Caco-2 (cell line): ENCODE results near the gene MAPK11. TPM values are rescaled to one million over a fixed set of nuclear protein-coding genes. Genes with fewer than 3 reads are reported as not detected.

Source experiments
- BruUV-seq: library from RNA; stranded (reverse); fragments of 400-500 nt; replicated peaks from 2 replicates; lab custom pipeline; 2021; lab: Mats Ljungman, UMichigan
- CTCF ChIA-PET: fragments of 300-600 bp; sonication (Branson Sonifier 250); formaldehyde crosslinking; loops from one replicate; lab custom pipeline; 2022; ENCODE audit warnings: antibody characterized with exemption; lab: Charles Lee
- POLR2A ChIA-PET: fragments of 300-600 bp; sonication (Branson Sonifier 250); formaldehyde crosslinking; loops from one replicate; lab custom pipeline; 2022; ENCODE audit warnings: antibody characterized with exemption; lab: Charles Lee
- DNase-seq, 2 experiments: peaks; one replicate each; pipeline versions ENCODE4 v3.0.0 to v3.0.0-alpha.2; 2020 to 2022
- H3K27me3 ChIP-seq: replicated peaks from 2 replicates; pipeline ENCODE4 v1.6.0; 2011; ENCODE audit warnings: low read length; ENCODE audit not compliant: control insufficient read depth, insufficient read depth
- H3K36me3 ChIP-seq: 2 replicates; pipeline ENCODE4 v1.5.1; 2011; ENCODE audit warnings: low read length; ENCODE audit not compliant: control insufficient read depth, insufficient read depth
- H3K4me1 ChIP-seq: fragments of 250-450 bp; sonication (Bioruptor Pico); 2 replicates; pipeline ENCODE4 v1.5.1; 2020; ENCODE audit warnings: mild to moderate bottlenecking
- H3K4me3 ChIP-seq: 2 replicates; pipeline ENCODE4 v1.5.1; 2011; ENCODE audit warnings: low read depth, mild to moderate bottlenecking, control low read depth, low read length
- H3K9me3 ChIP-seq: fragments of 250-450 bp; sonication (Bioruptor Pico); 2 replicates; pipeline ENCODE4 v1.5.1; 2020; ENCODE audit warnings: mild to moderate bottlenecking, moderate library complexity
- H3K27ac Mint-ChIP-seq: one replicate; pipeline ENCODE4 v1.8.0; 2022; ENCODE audit warnings: mixed read lengths; ENCODE audit not compliant: unreplicated experiment
- H3K27me3 Mint-ChIP-seq: one replicate; pipeline ENCODE4 v1.8.0; 2022; ENCODE audit warnings: mixed read lengths; ENCODE audit not compliant: insufficient read depth, unreplicated experiment
- H3K36me3 Mint-ChIP-seq: one replicate; pipeline ENCODE4 v1.8.0; 2022; ENCODE audit warnings: mild to moderate bottlenecking, mixed read lengths; ENCODE audit not compliant: insufficient read depth, unreplicated experiment
- H3K4me1 Mint-ChIP-seq: one replicate; pipeline ENCODE4 v1.8.0; 2022; ENCODE audit warnings: low read depth, mixed read lengths; ENCODE audit not compliant: unreplicated experiment
- H3K4me3 Mint-ChIP-seq: one replicate; pipeline ENCODE4 v1.8.0; 2022; ENCODE audit warnings: mild to moderate bottlenecking, moderate library complexity, mixed read lengths; ENCODE audit not compliant: unreplicated experiment
- H3K9me3 Mint-ChIP-seq: one replicate; pipeline ENCODE4 v1.8.0; 2022; ENCODE audit warnings: mixed read lengths; ENCODE audit not compliant: unreplicated experiment
- intact Hi-C: fragments of 100-400 bp; cut with micrococcal nuclease; formaldehyde crosslinking; loops from one replicate; pipeline ENCODE4 v1.10.0; 2022; ENCODE audit not compliant: unreplicated experiment
- total RNA-seq: library from RNA; stranded (reverse); gene quantifications from 2 replicates; pipeline ENCODE4 v1.2.3, GENCODE V29; 2022
- TF ChIP-seq, protein P1 (sequence below), 2 experiments: fragments of 200-600 bp in 1 of 2; IDR thresholded peaks; 1 replicate in 1 of 2; 2 replicates in 1 of 2; pipeline versions ENCODE4 v1.5.1 to v1.8.0; 2011 to 2022; ENCODE audit warnings: antibody characterized with exemption in 1 of 2, control low read depth in 1 of 2, inconsistent platforms in 1 of 2, low read depth in 1 of 2, low read length in 1 of 2, mild to moderate bottlenecking in 1 of 2, moderate library complexity in 1 of 2; ENCODE audit not compliant: insufficient read depth in 1 of 2, severe bottlenecking in 1 of 2, unreplicated experiment in 1 of 2

MAPK11 gene
- total RNA-seq, 1 experiment from 2014 or later: 1.3 TPM

DNA sequence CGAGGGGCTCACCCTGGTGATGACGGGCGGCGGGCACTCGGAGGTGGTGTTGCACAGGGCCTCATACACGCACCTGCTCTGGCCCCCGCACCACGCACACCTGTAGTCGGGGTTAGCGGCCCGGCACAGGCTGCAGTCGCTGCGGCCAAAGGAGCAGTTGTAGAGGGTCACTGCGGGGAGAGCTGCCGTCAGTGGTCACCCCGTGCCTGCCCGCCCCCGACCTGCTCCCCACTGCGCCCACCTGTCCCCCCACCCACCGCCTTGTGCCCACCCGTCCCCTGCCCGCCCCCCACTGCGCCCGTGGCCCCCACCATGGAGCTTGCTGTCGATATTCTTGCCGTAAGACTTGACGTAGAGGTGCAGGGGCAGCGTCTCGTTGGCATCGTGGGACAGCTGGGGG lies 13.6 kb upstream of the MAPK11 start:
- Histone ChIP-seq H3K4me3 (no peak overlapping the region), H3K27me3 (no peaks in the 10 kb centered on the region), H3K9me3 (no peaks in the 10 kb centered on the region), H3K36me3 (peaks cover 11% of the 10 kb centered on the region), H3K4me1 (peaks cover 18% of the 10 kb centered on the region)
- no peaks in the 10 kb centered on the region for H3K4me1 Mint-ChIP-seq
- H3K36me3 Mint-ChIP-seq: peaks cover 60% of the 10 kb centered on the region
- H3K4me3 Mint-ChIP-seq: no peak overlapping the region
- ChIA-PET CTCF (no interaction called here), POLR2A (no interaction called here)
- DNase-seq: no peak
- TF ChIP-seq, protein P1, sequence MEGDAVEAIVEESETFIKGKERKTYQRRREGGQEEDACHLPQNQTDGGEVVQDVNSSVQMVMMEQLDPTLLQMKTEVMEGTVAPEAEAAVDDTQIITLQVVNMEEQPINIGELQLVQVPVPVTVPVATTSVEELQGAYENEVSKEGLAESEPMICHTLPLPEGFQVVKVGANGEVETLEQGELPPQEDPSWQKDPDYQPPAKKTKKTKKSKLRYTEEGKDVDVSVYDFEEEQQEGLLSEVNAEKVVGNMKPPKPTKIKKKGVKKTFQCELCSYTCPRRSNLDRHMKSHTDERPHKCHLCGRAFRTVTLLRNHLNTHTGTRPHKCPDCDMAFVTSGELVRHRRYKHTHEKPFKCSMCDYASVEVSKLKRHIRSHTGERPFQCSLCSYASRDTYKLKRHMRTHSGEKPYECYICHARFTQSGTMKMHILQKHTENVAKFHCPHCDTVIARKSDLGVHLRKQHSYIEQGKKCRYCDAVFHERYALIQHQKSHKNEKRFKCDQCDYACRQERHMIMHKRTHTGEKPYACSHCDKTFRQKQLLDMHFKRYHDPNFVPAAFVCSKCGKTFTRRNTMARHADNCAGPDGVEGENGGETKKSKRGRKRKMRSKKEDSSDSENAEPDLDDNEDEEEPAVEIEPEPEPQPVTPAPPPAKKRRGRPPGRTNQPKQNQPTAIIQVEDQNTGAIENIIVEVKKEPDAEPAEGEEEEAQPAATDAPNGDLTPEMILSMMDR (IDR thresholded peaks at IDR 0.05; ENCODE audit: insufficient read depth in 1 of 2, low read depth in 1 of 2, low read length in 1 of 2, severe bottlenecking in 1 of 2, unreplicated experiment in 1 of 2): no peak
- no peaks in the 10 kb centered on the region for H3K27me3 Mint-ChIP-seq
- BruUV-seq: no TSS peak
- peak overlapping the region; percentile 69 for H3K27ac Mint-ChIP-seq
- intact Hi-C loops: no loop called here
- no peaks in the 10 kb centered on the region for H3K9me3 Mint-ChIP-seq

DNA sequence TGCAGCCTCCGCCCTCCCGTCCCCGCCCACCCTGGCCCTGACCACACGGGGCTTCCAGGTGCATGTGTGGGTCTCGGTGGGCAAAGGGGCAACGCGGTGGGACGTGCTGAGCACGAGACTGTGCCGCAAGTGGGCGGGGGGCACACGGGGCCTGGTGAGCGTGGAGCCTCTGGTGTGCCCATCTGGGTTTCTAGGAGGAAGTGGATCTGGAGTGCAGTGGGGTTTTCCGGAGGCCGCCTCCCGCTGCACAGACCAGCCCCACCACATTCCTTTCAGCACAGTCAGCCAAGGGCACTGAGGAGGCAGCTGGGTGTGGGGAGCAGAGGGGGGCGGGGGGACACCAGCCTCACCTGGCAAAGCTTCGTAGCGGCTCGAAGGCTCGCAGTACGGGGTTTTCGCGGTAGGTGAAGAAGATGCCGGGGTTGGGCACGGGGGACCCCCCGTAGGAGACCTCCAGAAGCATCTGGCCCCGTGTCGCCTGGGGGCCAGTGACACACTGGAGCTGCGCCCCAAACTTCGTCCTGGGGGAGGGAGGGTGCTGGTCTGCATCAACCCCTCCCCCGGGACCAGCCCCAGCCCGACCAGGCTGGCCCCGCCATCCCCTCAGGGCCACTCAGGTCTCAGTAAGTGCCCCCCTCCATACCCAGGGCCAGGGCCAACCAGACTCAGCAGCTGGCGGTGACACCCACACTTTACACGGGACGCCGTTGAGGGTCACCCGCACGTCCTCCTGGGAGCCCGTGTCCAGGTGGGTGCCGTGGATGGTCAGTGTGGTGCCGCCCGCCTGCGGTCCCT lies 12.4 kb upstream of the MAPK11 start:
- Histone ChIP-seq H3K4me1 (peaks cover 18% of the 10 kb centered on the region), H3K4me3 (no peak overlapping the region), H3K27me3 (no peaks in the 10 kb centered on the region), H3K36me3 (peaks cover 13% of the 10 kb centered on the region), H3K9me3 (no peaks in the 10 kb centered on the region)
- Mint-ChIP-seq H3K27me3 (no peaks in the 10 kb centered on the region), H3K9me3 (no peaks in the 10 kb centered on the region), H3K36me3 (peaks cover 61% of the 10 kb centered on the region), H3K27ac (peak overlapping the region; percentile 69), H3K4me1 (no peaks in the 10 kb centered on the region), H3K4me3 (peak overlapping the region; percentile 55)
- CTCF ChIA-PET: interaction anchor here (0.8 kb wide), 1 partner anchor 9 kb away, joined by 4 read pairs; no protein-coding TSS in a partner anchor
- POLR2A ChIA-PET: interaction anchor here (0.6 kb wide), 2 partner anchors 11 to 30 kb away, joined by 3 to 4 read pairs; no protein-coding TSS in a partner anchor
- DNase-seq: peak; percentile 81 to 85
- TF ChIP-seq, protein P1 (IDR thresholded peaks at IDR 0.05; ENCODE audit: insufficient read depth in 1 of 2, low read depth in 1 of 2, low read length in 1 of 2, severe bottlenecking in 1 of 2, unreplicated experiment in 1 of 2): no peak
- intact Hi-C loops: no loop called here
- no TSS peak for BruUV-seq

DNA sequence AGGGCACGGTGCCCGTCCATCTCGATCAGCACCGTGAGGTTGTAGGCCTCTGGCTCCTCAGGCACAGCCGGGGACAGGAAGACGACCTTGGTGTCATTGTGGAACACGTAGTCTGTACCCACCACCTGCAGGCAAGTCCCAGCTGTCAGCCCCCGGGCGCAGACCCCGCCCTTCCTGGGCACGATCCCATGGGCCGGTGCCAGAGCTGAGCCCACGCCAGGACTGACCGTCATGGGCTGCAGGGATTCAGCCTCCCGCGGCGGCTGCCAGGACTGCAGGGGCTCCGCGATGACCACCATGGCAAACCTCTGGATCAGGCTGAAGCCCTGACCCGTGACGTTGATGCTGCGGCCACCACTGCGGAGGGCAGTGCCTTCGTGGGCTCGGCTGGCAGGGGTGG lies 11.8 kb upstream of the MAPK11 start:
- Histone ChIP-seq H3K4me1 (peaks cover 18% of the 10 kb centered on the region), H3K36me3 (peaks cover 13% of the 10 kb centered on the region), H3K4me3 (no peak overlapping the region), H3K9me3 (no peaks in the 10 kb centered on the region), H3K27me3 (no peaks in the 10 kb centered on the region)
- peak overlapping the region; percentile 55 for H3K4me3 Mint-ChIP-seq
- no TSS peak for BruUV-seq
- ChIA-PET POLR2A (interaction anchor here (0.6 kb wide), 2 partner anchors 12 to 30 kb away, joined by 3 to 4 read pairs; no protein-coding TSS in a partner anchor), CTCF (no interaction called here)
- intact Hi-C loops: no loop called here
- no peaks in the 10 kb centered on the region for H3K4me1 Mint-ChIP-seq
- no peaks in the 10 kb centered on the region for H3K27me3 Mint-ChIP-seq
- H3K9me3 Mint-ChIP-seq: no peaks in the 10 kb centered on the region
- DNase-seq: no peak
- TF ChIP-seq, protein P1 (IDR thresholded peaks at IDR 0.05; ENCODE audit: insufficient read depth in 1 of 2, low read depth in 1 of 2, low read length in 1 of 2, severe bottlenecking in 1 of 2, unreplicated experiment in 1 of 2): no peak
- peak overlapping the region; percentile 69 for H3K27ac Mint-ChIP-seq
- H3K36me3 Mint-ChIP-seq: peaks cover 66% of the 10 kb centered on the region
